Ascending aorta (tissue), 2 donors: ENCODE data around the gene AGO3. TPM values are rescaled to one million over a fixed set of nuclear protein-coding genes. Genes with fewer than 3 reads are reported as not detected.
"Not testable (repeated sequence)": the region's sequence is repeated elsewhere in the genome, so short reads cannot be mapped to it uniquely, and the experiment has no call there.

Experiments
- DNase-seq, 2 donors: peaks; one replicate each; pipeline ENCODE4 v3.0.0-alpha.2; 2019; ENCODE audit warnings: low spot score in 2 of 2
- H3K27ac ChIP-seq, 2 donors: fragments of 200-600 bp; sonication (generic); one replicate each; pipeline ENCODE4 v1.5.1; 2016 to 2017; ENCODE audit warnings: mild to moderate bottlenecking in 1 of 2
- H3K27me3 ChIP-seq: fragments of 200-600 bp; sonication (generic); one replicate; pipeline ENCODE4 v1.5.1; 2017
- H3K36me3 ChIP-seq, 2 donors: fragments of 200-600 bp; sonication (generic); one replicate each; pipeline ENCODE4 v1.5.1; 2016
- H3K4me1 ChIP-seq, 2 donors: fragments of 200-600 bp; sonication (generic); one replicate each; pipeline ENCODE4 v1.5.1; 2016 to 2017; ENCODE audit warnings: mild to moderate bottlenecking in 1 of 2
- H3K4me3 ChIP-seq, 2 donors: fragments of 200-600 bp; sonication (generic); one replicate each; pipeline ENCODE4 v1.5.1; 2016 to 2017; ENCODE audit warnings: mild to moderate bottlenecking in 1 of 2
- H3K9me3 ChIP-seq, 2 donors: fragments of 200-600 bp; sonication (generic); one replicate each; pipeline ENCODE4 v1.5.1; 2016
- intact Hi-C: fragments of 100-400 bp; cut with DNase I; formaldehyde crosslinking; loops from one replicate; pipeline ENCODE4 v1.15.1; 2023
- total RNA-seq: library from RNA; depleted of rRNA; stranded (reverse); fragments of >200 nt; gene quantifications from one replicate; pipeline ENCODE4 v1.1.0, GENCODE V29; 2016
- TF ChIP-seq, protein P1 (sequence below), 3 experiments: fragments of 200-600 bp in 2 of 3; fragments of 450-650 bp in 1 of 3; sonication (generic) in 2 of 3; IDR thresholded peaks; one replicate each; pipeline ENCODE4 v1.5.1; 2016 to 2019; ENCODE audit warnings: antibody characterized with exemption in 3 of 3, mild to moderate bottlenecking in 1 of 3, moderate library complexity in 1 of 3

AGO3 gene
- total RNA-seq, 1 donor from 2014 or later, result 19.7 TPM

DNA sequence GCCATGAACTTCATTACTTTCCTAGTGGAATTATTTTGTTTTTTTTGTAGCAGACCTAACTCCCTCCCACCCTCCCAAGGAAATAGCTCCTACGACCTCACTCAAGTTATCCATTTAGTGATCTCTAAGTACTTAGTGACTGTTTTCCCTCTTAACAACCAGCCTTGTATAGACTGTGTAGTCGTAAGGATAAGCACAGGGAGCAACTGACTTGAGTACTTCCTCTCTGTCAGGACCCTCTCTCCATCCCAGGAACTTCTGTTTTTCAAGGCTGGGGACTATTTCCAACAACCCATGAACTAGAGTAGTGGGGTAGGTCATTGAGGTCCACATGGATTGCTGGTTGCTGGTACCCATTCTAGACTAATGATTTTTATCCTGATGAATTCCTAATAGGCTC is 46.0 kb upstream of the AGO3 start:
- no peaks in the 10 kb centered on the region for H3K27me3 ChIP-seq
- H3K27ac ChIP-seq, result peak overlapping the region in 1 of 2 donors; percentile 83
- intact Hi-C loops, result no loop called here
- H3K9me3 ChIP-seq, result no peaks in the 10 kb centered on the region
- peaks cover 0 to 20% of the 10 kb centered on the region in 2 donors for H3K4me1 ChIP-seq
- DNase-seq, result no peak
- TF ChIP-seq, protein P1, sequence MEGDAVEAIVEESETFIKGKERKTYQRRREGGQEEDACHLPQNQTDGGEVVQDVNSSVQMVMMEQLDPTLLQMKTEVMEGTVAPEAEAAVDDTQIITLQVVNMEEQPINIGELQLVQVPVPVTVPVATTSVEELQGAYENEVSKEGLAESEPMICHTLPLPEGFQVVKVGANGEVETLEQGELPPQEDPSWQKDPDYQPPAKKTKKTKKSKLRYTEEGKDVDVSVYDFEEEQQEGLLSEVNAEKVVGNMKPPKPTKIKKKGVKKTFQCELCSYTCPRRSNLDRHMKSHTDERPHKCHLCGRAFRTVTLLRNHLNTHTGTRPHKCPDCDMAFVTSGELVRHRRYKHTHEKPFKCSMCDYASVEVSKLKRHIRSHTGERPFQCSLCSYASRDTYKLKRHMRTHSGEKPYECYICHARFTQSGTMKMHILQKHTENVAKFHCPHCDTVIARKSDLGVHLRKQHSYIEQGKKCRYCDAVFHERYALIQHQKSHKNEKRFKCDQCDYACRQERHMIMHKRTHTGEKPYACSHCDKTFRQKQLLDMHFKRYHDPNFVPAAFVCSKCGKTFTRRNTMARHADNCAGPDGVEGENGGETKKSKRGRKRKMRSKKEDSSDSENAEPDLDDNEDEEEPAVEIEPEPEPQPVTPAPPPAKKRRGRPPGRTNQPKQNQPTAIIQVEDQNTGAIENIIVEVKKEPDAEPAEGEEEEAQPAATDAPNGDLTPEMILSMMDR (IDR thresholded peaks at IDR 0.05), result no peak
- no peak overlapping the region for H3K4me3 ChIP-seq
- peaks cover 4 to 19% of the 10 kb centered on the region in 2 donors for H3K36me3 ChIP-seq

DNA sequence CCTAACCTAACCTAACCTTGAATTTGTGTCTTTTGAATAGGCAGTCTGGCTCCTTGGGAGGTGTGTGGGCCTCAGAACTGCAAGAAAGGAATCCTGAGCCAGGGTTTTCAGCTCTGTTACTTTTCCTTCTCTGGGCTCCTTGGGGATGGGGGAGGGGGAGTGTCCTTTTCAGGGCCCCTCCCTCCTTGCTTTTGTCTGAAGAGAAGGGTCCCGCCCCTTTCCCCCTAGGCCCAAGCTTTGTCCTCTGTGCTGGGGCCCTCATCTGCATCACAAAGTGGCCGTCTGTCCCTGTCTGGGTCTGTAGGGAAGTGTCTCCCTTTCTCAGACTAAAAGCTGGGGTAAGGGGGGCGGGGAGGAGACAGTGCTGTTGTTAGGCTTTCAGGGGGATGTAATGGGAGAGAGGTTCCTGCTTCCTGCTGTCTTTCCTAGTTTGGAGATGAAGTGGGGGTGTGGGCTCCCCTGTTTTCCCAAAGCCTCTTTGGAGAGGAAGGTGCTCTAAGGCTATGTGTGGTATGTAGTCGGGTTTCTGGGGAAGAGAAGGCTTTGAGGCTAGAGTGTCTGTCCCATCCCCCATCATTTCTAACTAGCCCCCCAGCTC is 44.8 kb upstream of the AGO3 start:
- peaks cover 0 to 20% of the 10 kb centered on the region in 2 donors for H3K4me1 ChIP-seq
- peak overlapping the region; percentile 9 to 45 for H3K27ac ChIP-seq
- no peak for DNase-seq
- intact Hi-C loops, result no loop called here
- TF ChIP-seq, protein P1 (IDR thresholded peaks at IDR 0.05), result no peak
- H3K27me3 ChIP-seq, result no peaks in the 10 kb centered on the region
- H3K4me3 ChIP-seq, result no peak overlapping the region
- H3K9me3 ChIP-seq, result no peaks in the 10 kb centered on the region
- H3K36me3 ChIP-seq, result peaks cover 7 to 23% of the 10 kb centered on the region in 2 donors

DNA sequence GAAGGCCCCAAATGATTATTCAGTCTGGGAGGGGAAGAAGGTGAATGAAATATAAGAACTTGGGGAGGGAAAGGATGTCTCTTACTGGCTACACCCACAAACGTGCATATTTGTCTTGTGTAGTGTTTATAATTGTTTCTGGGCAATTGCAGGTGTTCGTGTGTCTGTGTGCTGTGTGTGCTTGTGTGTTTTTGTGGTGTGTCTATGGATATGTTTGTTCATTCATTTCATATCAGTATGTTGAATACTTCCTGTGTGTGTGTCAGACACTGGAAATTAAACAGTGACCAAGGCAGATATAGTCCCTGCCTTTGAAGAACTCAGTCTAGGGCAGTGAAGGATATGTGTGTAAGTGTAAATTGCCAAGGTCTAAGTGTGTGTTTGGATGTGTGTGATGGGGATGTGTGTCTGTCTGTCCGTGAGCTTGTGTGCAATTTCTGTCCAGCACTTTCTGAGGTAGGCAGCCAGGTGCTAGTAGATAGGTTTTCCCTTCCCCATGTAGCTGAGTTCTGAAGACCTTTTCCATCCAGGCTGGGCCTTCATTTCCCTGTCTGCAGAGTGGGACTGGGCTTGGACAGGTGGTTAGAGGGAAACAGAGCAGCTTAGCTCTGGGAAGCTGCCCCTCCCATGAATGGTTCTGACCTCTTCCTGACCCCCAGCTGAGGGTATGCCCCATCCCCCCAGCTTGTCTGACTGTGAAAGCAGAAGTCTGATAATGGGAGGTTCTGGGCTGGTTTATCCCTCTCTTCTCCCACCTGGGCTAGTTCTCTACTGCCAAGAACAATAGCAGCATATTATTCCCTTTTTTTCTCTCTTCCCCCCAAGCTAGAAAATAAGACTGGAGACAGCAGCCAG is 44.1 kb upstream of the AGO3 start:
- Histone ChIP-seq H3K9me3 (no peaks in the 10 kb centered on the region), H3K4me1 (peaks cover 0 to 20% of the 10 kb centered on the region in 2 donors), H3K27ac (peak overlapping the region; percentile 9 to 45), H3K36me3 (peaks cover 9 to 24% of the 10 kb centered on the region in 2 donors), H3K27me3 (no peaks in the 10 kb centered on the region), H3K4me3 (no peak overlapping the region)
- TF ChIP-seq, protein P1 (IDR thresholded peaks at IDR 0.05), result no peak
- intact Hi-C loops, result no loop called here
- DNase-seq, result no peak

DNA sequence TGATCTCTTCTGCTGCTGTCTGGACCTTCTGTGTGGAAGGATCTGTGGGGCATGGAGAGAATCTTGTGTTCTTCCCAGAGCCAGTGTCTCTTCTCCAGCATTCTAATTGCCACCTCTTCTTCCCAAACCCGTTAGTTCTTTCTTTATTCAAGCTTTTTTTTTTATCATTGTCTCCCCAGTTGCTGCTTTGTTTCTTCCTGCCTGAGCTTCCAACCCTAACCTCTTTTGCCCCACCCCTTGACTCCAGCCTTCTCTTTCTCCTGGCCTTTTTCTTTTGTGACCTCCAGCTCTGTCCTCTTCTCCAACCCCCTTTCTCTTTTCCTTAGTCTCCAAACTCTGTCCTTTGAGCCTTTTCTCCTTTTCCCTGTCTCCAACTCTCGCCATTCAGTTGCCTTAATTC is 43.4 kb upstream of the AGO3 start:
- H3K27ac ChIP-seq, result no peak overlapping the region
- no peaks in the 10 kb centered on the region for H3K27me3 ChIP-seq
- intact Hi-C loops, result no loop called here
- H3K4me1 ChIP-seq, result peaks cover 0 to 20% of the 10 kb centered on the region in 2 donors
- no peak overlapping the region for H3K4me3 ChIP-seq
- DNase-seq, result no peak
- peaks cover 11 to 32% of the 10 kb centered on the region in 2 donors for H3K36me3 ChIP-seq
- H3K9me3 ChIP-seq, result no peaks in the 10 kb centered on the region
- TF ChIP-seq, protein P1 (IDR thresholded peaks at IDR 0.05), result no peak

DNA sequence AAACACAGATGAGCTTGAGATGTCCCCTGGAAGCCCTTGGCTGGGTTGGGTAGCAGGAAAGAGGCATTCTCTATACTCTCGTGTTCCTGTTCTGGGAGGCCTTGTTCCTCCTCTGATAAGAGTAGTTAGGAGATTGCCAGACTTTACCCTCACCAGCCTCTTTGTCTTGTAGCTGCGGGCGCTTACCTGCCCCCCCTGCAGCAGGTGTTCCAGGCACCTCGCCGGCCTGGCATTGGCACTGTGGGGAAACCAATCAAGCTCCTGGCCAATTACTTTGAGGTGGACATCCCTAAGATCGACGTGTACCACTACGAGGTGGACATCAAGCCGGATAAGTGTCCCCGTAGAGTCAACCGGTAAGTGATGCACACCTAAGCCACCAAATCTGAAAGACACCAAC is 42.6 kb upstream of the AGO3 start:
- Histone ChIP-seq H3K36me3 (peaks cover 18 to 39% of the 10 kb centered on the region in 2 donors), H3K4me3 (no peak overlapping the region), H3K27ac (no peak overlapping the region), H3K4me1 (peaks cover 0 to 20% of the 10 kb centered on the region in 2 donors), H3K9me3 (no peaks in the 10 kb centered on the region), H3K27me3 (no peaks in the 10 kb centered on the region)
- TF ChIP-seq, protein P1 (IDR thresholded peaks at IDR 0.05), result no peak
- intact Hi-C loops, result no loop called here
- no peak for DNase-seq

DNA sequence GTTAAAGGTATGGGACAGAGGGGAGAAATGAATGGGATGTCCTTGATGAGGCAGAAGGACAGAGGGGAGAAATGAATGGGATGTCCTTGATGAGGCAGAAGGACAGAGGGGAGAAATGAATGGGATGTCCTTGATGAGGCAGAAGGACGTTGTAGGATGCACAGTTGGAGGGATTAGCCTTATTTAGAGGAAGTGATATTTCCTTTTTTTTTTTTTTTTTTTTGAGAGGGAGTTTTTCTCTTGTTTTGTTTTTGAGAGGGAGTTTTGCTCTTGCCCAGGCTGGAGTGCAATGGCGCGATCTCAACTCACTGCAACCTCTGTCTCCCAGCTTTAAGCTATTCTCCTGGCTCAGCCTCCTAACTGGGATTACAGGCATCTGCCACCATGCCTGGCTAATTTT is 41.9 kb upstream of the AGO3 start:
- intact Hi-C loops, DNase-seq, H3K27ac ChIP-seq, H3K27me3 ChIP-seq, H3K4me3 ChIP-seq, H3K9me3 ChIP-seq: not testable (repeated sequence)
- Histone ChIP-seq H3K36me3 (peaks cover 26 to 46% of the 10 kb centered on the region in 2 donors), H3K4me1 (peaks cover 0 to 20% of the 10 kb centered on the region in 2 donors)
